ENCODE measurements around the gene NNMT.

The NNMT gene

DNA sequence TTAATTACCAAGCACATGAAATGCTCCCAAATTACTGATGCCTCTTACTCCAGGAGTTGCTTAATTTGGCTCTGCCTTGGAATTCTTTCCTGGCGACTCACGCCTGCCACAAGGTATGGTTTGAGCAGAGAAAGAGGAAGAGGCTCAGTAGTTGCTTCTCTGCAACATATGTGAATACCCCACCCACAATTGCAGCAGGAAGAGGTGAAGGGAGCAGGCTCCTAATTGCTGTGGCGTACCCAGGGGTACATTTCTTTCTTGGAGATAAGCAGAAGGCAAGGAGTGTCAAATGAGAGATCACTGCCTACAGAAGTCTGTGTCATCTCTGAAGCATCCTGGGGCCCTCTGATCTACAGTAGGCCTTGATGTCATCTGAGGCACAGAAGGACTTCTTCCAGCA, 10.6 kb upstream of the NNMT start:
- no peak for DNase-seq

DNA sequence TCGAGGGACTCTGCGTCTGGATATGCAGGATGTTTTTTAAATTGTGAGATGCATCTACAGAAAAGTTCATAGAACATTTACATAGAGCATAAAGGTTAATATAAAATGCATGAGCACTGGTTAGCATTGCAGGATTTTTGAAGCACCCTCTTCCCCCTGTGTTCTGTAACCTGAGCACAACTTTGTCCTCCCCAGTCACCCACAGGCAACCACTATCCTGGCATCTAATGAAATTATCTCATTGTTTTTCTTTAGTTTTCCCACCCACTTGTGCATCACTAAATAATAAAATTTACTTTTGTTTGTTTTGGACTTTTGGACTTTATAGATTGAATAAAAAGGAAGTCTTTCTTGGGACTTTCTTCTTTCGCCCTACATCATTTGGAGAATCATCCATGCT, 10.0 kb upstream of the NNMT start:
- no peak for DNase-seq

DNA sequence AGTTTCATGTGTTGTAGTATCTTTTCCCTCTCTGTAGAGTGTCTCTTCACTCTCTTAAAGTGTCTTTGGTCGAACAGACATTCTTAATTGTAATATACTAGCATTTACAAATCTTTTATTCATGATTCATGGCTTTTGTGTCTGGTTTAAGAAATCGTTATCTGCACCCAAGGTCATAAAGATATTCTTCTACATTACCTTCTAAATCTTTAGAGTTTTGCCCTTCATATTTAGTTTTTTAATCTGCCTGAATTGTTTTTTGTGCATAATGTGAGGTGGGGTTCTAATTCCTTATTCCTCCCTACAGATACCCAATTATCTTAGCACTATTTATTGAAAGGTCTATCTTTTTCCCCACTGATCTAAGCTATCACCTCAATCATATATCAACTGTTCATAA, 9.0 kb upstream of the NNMT start:
- no peak for DNase-seq

DNA sequence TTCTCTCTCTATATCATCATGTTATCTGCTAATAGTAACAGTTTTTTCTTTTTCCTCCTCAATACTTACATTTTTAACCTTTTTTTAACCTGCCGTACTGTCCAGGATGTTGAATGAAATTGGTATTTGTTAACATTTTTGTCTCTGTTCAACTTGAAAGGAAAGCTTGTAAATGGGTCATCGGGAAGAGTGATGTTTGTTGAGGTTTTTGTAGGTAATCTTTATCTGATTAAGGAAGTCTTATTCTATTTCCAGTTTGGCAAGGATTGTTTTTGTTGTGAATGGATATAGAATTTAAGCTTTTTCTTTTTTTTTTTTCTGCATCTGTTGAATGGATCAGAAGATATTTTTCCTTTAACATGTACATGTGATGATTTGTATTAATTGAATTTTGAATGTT, 8.1 kb upstream of the NNMT start:
- DNase-seq = no peak

DNA sequence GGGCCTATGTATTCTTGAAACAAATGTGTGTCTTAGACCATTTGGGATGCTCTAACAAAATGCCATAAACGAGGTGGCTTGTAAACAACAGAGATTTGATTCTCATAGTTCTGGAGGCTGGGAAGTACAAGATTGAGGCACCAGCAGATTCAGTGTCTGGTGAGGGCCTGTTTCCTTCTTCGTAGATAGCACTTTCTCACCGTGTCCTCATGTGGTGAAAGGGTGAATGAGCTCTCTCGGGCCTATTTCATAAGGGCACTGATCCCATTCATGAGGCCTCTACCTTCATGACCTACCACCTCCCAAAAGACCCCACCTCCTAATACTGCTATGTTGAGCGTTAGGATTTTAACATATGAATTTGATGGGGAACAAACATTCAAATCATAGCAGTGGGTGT, 6.4 kb upstream of the NNMT start:
- DNase-seq = no peak

DNA sequence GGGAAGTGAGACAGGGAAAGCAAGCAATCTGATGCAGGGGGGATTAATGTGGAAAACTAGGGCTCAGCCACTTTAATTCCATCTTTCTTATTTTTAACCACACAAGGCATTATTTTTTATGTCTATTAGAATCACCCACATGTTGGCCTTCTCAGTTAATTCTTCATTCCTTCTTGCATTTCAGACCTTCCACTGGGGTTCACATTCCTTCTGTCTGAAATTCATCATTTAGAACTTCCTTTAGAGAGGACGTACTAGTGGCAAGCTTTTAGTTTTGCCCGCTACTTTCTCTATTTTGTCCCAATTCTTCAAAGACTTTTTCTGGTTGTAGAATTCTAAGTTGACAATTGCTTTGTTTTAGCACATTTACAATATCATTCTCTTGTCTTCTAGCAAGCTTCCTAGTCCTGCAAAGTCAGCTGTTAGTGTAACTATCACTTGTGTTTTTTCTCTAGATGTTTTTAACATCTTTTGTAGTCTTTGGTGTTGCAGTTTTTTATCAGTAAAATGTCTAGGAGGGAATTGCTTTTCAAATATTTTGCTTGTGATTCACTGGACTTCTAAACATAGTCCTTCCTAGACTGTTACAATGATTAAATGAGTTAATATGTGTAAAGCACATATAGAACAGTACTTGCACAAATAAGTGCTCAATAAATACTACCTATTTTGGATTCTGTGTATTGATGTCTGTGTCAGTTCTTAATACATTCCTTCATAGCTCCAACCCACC, 5.5 kb upstream of the NNMT start:
- DNase-seq = no peak

DNA sequence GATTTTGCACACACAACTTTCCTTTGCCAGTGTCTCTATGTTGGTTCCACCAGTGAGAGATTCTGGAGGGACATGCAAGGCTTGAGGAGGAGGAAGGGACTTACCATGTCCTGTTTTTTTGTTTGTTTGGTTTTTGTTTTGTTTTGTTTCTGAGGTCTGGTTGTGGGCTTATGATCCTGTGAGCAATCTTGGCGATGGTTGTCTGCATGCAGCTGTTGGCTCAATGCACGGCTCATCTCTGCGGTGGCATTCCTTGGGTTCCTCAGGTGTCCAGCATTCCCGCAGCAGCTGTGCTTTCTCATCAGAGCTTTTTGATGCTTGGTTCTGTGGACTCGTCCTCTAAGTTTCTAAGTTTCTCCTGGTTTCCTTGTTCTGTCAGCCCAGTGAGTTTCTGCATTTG, 4.8 kb upstream of the NNMT start:
- DNase-seq = no peak

DNA sequence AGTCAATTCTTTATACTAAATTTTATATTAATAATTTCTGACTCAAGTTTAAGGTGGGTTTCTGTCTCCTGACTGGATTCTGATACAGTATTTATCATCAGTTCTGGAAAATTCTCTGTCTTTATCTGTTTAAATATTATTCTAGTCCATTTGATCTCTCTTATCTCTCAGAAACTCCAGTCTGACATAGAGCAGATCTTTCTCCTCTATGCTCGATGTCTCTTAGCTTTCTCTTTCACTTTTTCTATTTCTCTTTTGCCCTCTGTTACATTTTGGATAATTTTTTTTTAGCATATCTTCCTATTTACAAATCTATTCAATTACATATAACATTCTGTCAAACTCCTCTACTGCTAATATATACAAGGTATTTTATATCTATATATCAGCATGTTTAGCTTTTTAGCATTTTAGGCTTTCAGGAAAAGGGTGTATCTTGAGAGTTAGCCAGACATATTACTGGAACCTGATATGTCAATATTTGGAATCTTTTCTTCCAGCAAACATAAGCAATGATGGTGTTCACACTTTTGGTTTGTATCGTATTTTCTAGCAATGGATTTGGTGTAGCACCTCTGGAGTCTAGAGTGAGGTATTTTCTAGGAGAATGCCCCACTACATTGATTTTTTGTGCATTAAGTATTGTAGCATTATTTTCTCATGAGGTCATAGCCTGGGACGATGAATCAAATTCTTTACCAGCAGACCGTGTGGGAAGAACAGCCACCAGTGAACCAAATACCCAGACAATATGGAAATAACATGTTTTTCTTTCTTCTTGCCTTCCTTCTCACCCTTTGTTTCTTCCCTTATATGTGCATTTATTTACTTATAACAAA, 4.1 kb upstream of the NNMT start:
- DNase-seq = no peak

DNA sequence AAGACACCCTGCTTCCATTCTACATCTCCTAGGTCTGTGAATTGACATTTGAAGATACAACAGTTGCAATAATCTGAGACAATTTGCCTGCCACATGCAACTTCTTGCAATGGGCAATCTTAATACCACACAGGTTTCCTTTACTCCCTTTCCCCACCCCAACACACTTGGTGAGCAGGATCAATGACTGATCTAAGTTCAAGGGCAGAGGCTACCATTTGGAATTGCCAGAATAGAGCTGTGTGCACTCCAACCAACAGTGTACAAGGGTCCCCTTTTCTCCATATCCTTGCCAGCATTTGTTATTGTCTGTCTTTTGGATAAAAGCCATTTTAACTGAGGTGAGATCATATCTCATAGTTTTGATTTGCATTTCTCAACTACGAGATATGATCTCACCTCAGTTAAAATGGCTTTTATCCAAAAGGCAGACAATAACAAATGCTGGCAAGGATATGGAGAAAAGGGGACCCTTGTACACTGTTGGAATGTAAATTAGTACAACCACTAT, 2.9 kb upstream of the NNMT start:
- DNase-seq = no peak

DNA sequence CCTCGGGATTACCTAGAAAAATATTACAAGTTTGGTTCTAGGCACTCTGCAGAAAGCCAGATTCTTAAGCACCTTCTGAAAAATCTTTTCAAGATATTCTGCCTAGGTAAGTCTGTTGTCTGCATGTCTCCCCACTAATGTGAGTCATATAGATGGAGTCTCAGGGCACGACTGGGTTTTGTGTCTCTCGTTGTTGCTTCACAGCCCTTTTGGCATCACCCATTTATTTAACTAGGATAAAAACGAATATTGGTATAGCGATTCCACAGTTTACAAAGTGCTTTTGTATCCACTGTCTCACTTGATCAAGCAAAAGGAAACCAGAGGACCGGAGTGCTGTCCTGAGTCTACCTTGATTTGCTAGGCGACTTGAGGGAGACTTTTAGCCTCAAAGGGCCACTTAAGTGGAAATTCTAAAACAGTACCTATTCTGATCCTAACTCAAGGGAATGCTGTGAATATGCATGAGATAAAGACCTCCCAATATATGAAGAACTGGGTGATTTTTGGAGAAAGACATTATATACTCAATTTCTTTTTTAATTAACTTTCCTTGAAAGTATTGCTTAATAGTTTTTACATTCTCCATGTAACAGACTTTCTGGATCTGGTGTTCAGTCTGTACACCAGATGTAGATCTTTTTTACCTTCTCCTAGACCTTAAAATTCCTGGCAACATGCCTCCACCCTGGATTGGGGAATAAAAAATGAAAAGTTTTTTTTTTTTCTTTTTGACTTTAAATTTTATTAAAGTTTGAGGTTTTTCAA, 590 bp downstream of the NNMT start:
- no peak for DNase-seq

DNA sequence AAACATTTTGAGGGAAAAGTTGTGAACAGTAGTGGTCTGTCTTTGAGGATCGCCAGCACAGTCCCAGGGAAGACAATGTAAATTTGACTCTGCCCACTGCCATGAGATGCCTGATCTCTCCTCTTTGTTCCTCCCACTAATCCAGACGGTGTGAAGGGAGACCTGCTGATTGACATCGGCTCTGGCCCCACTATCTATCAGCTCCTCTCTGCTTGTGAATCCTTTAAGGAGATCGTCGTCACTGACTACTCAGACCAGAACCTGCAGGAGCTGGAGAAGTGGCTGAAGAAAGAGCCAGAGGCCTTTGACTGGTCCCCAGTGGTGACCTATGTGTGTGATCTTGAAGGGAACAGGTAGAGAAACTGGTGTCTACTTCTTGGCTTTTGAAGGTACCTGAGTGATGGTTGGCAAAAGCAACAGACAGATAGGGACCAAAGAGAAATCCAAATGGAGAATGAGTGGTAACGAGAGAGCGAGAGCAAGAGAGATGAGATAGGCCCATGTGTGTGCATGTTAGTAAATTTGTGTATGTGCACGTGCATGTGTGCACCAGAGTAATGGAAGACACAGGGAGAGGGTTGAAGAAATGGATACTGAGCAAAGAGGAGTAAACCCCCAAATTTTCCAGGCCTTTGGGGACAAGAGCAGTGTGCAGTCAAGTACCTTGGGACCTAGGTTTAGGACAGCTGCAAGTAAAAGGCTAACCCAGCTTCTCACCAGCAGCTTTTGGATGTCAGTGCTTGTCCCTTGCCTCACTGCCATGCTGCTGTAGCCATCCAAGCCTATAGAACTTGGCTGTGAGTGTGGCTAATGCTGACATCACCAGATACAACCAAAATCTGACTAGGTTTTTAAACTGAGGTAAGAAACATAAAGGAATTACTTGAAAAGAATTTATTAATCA, 1.9 kb downstream of the NNMT start:
- no peak for DNase-seq

DNA sequence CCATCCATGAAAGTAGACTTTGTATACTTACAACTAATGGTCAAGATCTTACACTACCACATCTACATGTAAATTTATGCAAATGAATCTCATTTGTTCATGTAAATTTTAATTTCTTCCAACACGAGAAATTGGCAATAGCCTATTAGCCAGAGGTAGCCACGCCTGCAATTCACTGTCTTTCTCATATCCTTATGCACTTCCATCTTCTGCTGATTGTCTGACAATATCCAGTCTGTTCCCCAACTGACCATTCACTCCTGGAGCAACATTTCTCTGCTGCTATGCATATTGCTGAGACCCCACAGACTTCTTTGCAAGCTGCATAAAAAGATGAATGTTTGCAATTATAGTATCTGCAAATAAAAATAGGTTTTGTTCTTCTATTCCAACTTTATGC, 2.5 kb downstream of the NNMT start:
- DNase-seq = no peak

DNA sequence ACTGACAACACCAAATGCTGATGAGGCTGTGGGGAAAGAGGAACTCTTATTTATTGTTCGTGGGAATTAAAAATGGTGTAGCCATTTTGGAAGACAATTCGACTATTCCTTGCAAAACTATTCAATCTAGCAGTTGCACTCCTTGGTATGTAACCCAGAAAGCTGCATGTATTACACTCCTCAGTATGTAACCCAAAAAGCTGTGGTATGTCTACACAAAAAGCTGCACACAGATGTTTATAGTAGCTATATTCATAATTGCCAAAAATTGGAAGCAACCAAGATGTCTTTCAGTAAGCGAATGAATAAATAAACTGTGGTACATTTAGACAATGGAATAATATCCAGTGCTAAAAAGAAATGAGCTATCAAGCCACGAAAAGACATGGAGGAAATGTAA, 4.9 kb downstream of the NNMT start:
- no peak for DNase-seq

DNA sequence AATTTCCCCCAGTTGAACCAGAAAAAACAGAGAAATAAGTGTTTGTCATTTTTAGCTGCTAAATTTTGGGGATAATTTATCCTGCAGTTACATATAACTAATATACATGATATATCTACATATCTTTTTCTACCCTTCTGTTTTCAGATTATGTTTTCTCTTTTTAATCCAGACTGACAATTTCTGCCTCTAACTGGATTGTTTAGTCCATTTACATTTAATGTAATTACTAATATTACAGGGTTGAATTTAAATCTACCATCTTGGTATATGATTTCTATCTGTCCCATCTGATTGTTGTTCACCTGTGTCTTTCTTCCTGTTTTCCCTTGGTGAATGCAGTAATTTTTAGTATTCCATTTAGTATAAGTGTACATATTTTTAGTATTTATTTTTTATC, 5.7 kb downstream of the NNMT start:
- no peak for DNase-seq

DNA sequence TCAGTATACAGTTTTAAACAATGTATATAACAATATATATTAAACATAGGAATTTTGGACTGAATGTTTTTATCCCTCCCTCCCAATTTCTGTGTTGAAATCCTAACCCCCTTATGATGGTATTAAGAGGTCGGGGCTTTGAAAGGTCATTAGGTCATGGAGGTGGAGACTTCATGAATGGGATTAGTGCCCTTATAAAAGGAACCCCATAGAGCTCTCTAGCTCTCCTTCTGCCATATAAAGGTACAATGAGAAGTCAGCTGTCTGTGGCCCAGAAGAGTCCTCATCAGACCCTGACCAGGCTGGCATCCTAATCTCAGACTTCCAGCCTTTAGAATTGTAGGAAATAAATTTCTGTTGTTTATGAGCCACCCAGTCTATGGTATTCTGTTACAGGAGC, 6.5 kb downstream of the NNMT start:
- DNase-seq = no peak

DNA sequence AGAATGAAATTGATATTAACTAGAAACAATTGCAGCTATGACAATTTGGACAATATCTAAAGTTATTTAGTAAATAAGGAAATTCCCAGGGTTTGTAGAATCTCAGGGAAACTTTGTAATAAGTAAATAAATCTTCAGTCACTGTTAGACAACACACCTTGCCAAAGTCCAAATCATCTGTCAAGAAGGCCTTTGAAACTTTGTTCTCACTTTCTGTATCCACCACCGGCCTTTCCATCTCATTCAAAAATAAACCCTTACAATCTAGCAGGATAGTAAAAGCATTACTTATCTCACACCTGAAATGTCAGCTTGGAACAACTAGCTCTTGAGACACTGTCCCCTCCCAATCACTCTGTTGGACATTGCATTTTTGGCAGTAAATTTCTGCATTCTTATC, 7.9 kb downstream of the NNMT start:
- DNase-seq = no peak

DNA sequence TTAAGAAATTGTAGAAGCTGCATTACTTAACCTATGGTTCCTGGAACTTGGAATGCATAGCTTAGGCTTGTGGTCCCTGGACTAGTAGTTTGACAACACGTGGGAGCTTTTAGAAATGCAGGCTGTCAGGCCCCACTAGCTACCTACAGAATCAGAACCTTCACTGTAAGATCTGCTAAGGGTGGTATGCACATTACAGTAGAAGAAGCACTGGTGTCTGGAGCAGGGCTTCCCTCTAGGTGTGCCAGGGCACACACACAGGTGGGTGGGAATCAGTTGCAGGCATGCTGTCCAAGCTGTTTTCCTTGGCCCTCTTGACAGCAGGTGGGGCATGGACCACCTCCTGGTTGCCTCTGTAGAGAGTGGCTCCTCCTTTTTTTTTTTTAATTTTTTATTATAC, 8.8 kb downstream of the NNMT start:
- no peak for DNase-seq

DNA sequence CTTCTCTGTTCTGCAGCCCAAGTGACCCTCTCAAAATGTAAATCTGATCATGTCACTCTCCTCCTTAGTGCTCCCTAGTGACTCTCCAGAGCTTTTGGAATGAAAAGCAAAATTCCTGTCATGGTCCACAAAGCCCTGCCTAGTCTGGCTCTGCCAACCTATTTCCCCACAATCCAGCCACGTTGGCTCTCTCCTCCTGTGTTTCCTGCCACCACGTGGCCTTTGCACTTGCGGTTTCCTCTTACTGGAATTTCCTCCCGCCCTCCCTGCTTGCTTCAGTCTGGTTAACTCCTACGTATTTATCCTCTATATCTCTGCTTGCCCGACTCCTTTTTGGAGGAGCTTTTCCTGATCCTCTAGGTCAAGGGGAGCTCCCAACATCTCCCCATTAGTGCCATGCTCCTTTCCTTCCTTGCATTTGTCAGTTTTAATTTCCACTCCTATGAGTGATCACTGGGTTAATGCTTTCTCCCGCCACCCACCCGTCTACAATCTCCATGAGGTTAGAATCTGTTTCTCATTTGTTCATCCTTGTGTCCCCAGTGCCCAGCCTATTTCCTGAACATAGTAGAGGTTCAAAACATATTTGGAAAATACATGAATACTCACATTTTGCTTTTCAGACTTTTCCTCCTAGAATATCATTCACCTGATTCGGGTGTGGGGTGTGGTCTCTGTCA, 11.5 kb downstream of the NNMT start:
- no peak for DNase-seq

DNA sequence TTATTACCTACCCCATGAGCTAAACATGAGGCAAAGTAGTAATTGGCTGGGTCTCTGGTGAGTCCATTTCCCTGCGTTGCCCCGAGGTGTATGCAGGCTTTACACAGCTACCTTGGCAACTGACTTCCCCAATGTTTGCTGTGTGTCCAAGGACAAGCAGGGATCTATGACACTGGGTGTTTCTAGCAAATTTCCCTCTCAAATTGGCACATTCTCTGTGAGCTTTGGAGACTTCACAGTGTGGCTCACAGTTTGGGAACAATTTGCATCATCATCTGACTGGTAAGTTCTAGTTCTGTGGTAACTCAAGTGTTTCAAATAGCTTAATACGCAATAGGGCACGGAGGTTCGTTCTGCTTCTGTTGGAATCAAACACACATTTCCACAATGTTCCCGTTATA, 12.5 kb downstream of the NNMT start:
- no peak for DNase-seq

DNA sequence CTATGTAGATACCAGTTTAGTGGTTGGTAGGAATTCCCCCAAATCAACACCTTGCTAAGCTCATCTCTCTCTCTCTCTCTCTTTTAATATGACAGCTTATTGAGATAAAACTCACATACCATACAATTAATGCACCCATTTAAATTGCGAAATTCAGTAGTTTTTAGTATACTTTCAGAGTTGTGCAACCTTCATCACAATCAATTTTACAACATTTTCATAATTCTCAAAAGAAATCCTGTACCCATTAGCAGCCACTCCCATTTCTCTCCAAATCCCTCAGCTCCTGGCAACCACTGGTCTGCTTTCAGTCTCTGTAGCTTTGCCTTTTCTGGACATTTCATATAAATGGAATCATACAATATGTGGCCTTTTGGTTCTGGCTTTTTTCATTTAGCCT, 13.3 kb downstream of the NNMT start:
- no peak for DNase-seq

DNA sequence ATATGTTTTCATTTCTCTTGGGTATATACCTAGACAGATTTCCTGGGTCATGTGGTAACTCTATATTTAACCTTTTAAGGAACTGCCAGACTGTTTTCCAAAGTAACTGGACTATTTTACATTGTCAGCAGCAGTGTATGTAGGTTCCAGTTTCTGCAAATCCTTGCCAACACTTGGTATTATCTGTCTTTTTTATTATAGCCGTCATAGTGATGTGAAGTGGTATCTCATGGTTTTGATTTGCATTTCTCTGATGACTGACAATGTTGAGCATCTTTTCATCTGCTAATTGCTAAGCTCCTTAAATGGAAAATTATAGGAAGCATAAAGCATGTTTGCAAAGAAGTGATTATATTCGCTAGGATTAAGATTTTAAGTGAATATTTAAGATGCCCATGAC, 13.9 kb downstream of the NNMT start:
- no peak for DNase-seq

DNA sequence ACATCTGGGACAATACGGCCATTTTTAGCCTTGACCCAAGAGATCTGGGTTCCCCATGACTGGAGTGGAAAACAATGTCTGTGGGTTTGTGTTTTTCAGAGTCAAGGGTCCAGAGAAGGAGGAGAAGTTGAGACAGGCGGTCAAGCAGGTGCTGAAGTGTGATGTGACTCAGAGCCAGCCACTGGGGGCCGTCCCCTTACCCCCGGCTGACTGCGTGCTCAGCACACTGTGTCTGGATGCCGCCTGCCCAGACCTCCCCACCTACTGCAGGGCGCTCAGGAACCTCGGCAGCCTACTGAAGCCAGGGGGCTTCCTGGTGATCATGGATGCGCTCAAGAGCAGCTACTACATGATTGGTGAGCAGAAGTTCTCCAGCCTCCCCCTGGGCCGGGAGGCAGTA, 15.7 kb downstream of the NNMT start:
- DNase-seq = no peak
